HG03039 (cell line): ENCODE results near the gene FAF1.
"Not testable (repeated sequence)": the region's sequence is repeated elsewhere in the genome, so short reads cannot be mapped to it uniquely, and the experiment has no call there.

Experiments
- ATAC-seq: cut with Tn5 transposase; IDR thresholded peaks from one replicate; pipeline ENCODE4 v1.9.1; 2021; ENCODE audit warnings: mild to moderate bottlenecking, moderate library complexity; ENCODE audit not compliant: unreplicated experiment

The FAF1 gene

GRCh38 chr1:50591598-50591997, 368.5 kb downstream of the FAF1 start:
- ATAC-seq: no peak

GRCh38 chr1:50582346-50582745, 377.7 kb downstream of the FAF1 start:
- no peak for ATAC-seq

GRCh38 chr1:50570066-50570468, 390.0 kb downstream of the FAF1 start:
- ATAC-seq: no peak

- no peak for ATAC-seq
Observed at GRCh38 chr1:50568782-50569181, 391.3 kb downstream of the FAF1 start.

GRCh38 chr1:50566405-50566804, 393.7 kb downstream of the FAF1 start:
- no peak for ATAC-seq

GRCh38 chr1:50564417-50564816, 395.6 kb downstream of the FAF1 start:
- ATAC-seq: no peak

GRCh38 chr1:50562106-50562505, 398.0 kb downstream of the FAF1 start:
- ATAC-seq: no peak

- ATAC-seq: no peak
Observed at GRCh38 chr1:50559421-50559820, 400.6 kb downstream of the FAF1 start.

GRCh38 chr1:50553921-50554320, 406.1 kb downstream of the FAF1 start:
- ATAC-seq: no peak

GRCh38 chr1:50548243-50548642, 411.8 kb downstream of the FAF1 start:
- ATAC-seq: no peak

GRCh38 chr1:50542362-50542761, 417.7 kb downstream of the FAF1 start:
- ATAC-seq: no peak

- no peak for ATAC-seq
Observed at GRCh38 chr1:50538476-50538875, 421.6 kb downstream of the FAF1 start.

- no peak for ATAC-seq
Observed at GRCh38 chr1:50531601-50532000, 428.5 kb downstream of the FAF1 start.

GRCh38 chr1:50531027-50531426, 429.0 kb downstream of the FAF1 start:
- no peak for ATAC-seq

GRCh38 chr1:50529510-50529909, 430.6 kb downstream of the FAF1 start:
- no peak for ATAC-seq

- not testable (repeated sequence) for ATAC-seq
Observed at GRCh38 chr1:50527987-50528320, 432.1 kb downstream of the FAF1 start.

GRCh38 chr1:50527249-50527986, 432.6 kb downstream of the FAF1 start:
- no peak for ATAC-seq

- no peak for ATAC-seq
Observed at GRCh38 chr1:50526431-50526830, 433.6 kb downstream of the FAF1 start.

GRCh38 chr1:50523548-50523947, 436.5 kb downstream of the FAF1 start:
- ATAC-seq: no peak

GRCh38 chr1:50522691-50523342, 437.2 kb downstream of the FAF1 start:
- ATAC-seq: no peak

- no peak for ATAC-seq
Observed at GRCh38 chr1:50521703-50522102, 438.4 kb downstream of the FAF1 start.

GRCh38 chr1:50517488-50517887, 442.6 kb downstream of the FAF1 start:
- ATAC-seq: no peak

GRCh38 chr1:50516056-50516455, 444.0 kb downstream of the FAF1 start:
- no peak for ATAC-seq
